Hepatocyte (in vitro differentiated cells): Measurements from ENCODE around the gene KDM4C.

Experiments used
- EZH2 ChIP-seq: fragments of 200-600 bp; sonication (generic); IDR thresholded peaks from 2 replicates; pipeline ENCODE4 v1.6.1; 2016; ENCODE audit warnings: antibody characterized with exemption, mild to moderate bottlenecking, borderline replicate concordance
- EZH2phosphoT487 ChIP-seq: fragments of 200-600 bp; sonication (generic); IDR thresholded peaks from one replicate; pipeline ENCODE4 v1.6.1; 2018; ENCODE audit warnings: antibody characterized with exemption, mild to moderate bottlenecking, low read depth, moderate library complexity; ENCODE audit not compliant: unreplicated experiment, severe bottlenecking
- TF ChIP-seq, protein P1 (sequence below): fragments of 200-600 bp; sonication (generic); IDR thresholded peaks from 2 replicates; pipeline ENCODE4 v1.5.1; 2016; ENCODE audit warnings: antibody characterized with exemption, mild to moderate bottlenecking; ENCODE audit not compliant: poor library complexity

DNA sequence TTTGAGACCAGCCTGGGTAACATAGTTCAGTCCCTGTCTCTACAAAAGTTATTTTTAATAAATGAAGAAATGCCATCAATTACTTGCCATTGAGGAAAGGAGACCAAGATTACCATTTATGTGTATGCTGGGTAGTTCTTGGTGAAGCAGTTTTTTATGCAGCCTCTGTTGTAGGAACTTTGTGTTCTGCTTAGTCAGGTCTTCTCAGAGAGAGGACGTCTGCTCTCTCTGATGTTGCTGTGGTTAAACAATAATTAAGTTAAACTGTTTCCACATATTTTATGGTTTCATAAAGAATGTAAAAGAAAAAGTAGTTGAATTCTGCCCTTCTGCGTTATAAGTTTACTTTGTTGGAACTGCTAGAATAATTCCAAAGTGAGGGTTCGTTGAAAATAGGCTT is 210.5 kb downstream of the KDM4C start:
- TF ChIP-seq, protein P1, sequence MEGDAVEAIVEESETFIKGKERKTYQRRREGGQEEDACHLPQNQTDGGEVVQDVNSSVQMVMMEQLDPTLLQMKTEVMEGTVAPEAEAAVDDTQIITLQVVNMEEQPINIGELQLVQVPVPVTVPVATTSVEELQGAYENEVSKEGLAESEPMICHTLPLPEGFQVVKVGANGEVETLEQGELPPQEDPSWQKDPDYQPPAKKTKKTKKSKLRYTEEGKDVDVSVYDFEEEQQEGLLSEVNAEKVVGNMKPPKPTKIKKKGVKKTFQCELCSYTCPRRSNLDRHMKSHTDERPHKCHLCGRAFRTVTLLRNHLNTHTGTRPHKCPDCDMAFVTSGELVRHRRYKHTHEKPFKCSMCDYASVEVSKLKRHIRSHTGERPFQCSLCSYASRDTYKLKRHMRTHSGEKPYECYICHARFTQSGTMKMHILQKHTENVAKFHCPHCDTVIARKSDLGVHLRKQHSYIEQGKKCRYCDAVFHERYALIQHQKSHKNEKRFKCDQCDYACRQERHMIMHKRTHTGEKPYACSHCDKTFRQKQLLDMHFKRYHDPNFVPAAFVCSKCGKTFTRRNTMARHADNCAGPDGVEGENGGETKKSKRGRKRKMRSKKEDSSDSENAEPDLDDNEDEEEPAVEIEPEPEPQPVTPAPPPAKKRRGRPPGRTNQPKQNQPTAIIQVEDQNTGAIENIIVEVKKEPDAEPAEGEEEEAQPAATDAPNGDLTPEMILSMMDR, result no peak
- TF ChIP-seq EZH2, result no peak
- TF ChIP-seq EZH2phosphoT487, result no peak
